Endodermal cell (in vitro differentiated cells): ENCODE measurements around the gene SFMBT2. TPM values are rescaled to one million over a fixed set of nuclear protein-coding genes. Genes with fewer than 3 reads are reported as not detected.

Experiments used
- DNase-seq: peaks from one replicate; pipeline ENCODE4 v3.0.0-alpha.2; 2017
- H3K27ac ChIP-seq: 2 replicates; pipeline ENCODE4 v1.5.1; 2013; ENCODE audit warnings: mild to moderate bottlenecking, low read depth, low read length, moderate library complexity
- H3K27me3 ChIP-seq: 2 replicates; pipeline ENCODE4 v1.6.1; 2013; ENCODE audit warnings: mild to moderate bottlenecking, low read length, moderate library complexity; ENCODE audit not compliant: insufficient read depth, control insufficient read depth, poor library complexity, severe bottlenecking
- H3K36me3 ChIP-seq: 2 replicates; pipeline ENCODE4 v1.7.0; 2013; ENCODE audit warnings: mild to moderate bottlenecking, low read length, moderate library complexity; ENCODE audit not compliant: control insufficient read depth, insufficient read depth
- H3K4me1 ChIP-seq: one replicate; pipeline ENCODE4 v1.7.0; 2013; ENCODE audit warnings: low read length; ENCODE audit not compliant: control insufficient read depth, insufficient read depth
- H3K4me3 ChIP-seq: 2 replicates; pipeline ENCODE4 v1.5.1; 2013; ENCODE audit warnings: mild to moderate bottlenecking, low read length, moderate library complexity
- H3K9ac ChIP-seq: 2 replicates; pipeline ENCODE4 v1.6.1; 2013; ENCODE audit warnings: mild to moderate bottlenecking, low read length, moderate library complexity; ENCODE audit not compliant: poor library complexity, severe bottlenecking; ENCODE audit errors: extremely low read depth
- H3K9me3 ChIP-seq: 2 replicates; pipeline ENCODE4 v1.6.1; 2013; ENCODE audit warnings: mild to moderate bottlenecking, low read length, moderate library complexity; ENCODE audit not compliant: control insufficient read depth
- H3K27ac Mint-ChIP-seq: 2 replicates; pipeline ENCODE4 v1.8.0; 2020; ENCODE audit warnings: mixed read lengths
- H3K27me3 Mint-ChIP-seq: 2 replicates; pipeline ENCODE4 v1.8.0; 2021; ENCODE audit warnings: mild to moderate bottlenecking, mixed read lengths; ENCODE audit not compliant: insufficient read depth
- H3K36me3 Mint-ChIP-seq: 2 replicates; pipeline ENCODE4 v1.8.0; 2020; ENCODE audit warnings: low read depth, mixed read lengths
- H3K4me1 Mint-ChIP-seq: 2 replicates; pipeline ENCODE4 v1.8.0; 2020; ENCODE audit warnings: mixed read lengths
- H3K4me3 Mint-ChIP-seq: 2 replicates; pipeline ENCODE4 v1.8.0; 2020; ENCODE audit warnings: mild to moderate bottlenecking, moderate library complexity, mixed read lengths
- H3K9me3 Mint-ChIP-seq: 2 replicates; pipeline ENCODE4 v1.8.0; 2020; ENCODE audit warnings: mild to moderate bottlenecking, mixed read lengths
- WGBS, 2 experiments: methylation state at CpG; one replicate each; pipeline versions ENCODE4 v1.1.5 to v1.1.7; 2013; ENCODE audit warnings: missing lambda C conversion rate in 2 of 2, mixed read lengths in 1 of 2; ENCODE audit not compliant: insufficient coverage in 1 of 2, insufficient read length in 1 of 2; 5-methylcytosine and 5-hydroxymethylcytosine counted together
- total RNA-seq, 2 donors: library from RNA; stranded (reverse); fragmentation: NEBNext Ultra II Directional in 1 of 2; extraction: Animal tissue kit (Norgen Biotek cat#: 25700) in 1 of 2; gene quantifications; 2 replicates in 1 of 2; 3 replicates in 1 of 2; pipeline ENCODE4 v1.2.1, GENCODE V29; 2021
- TF ChIP-seq, protein P1 (sequence below): fragments of 200-600 bp; sonication (generic); conservative IDR thresholded peaks from 2 replicates; pipeline ENCODE4 v1.5.0; 2021; ENCODE audit warnings: antibody characterized with exemption, mild to moderate bottlenecking

The SFMBT2 gene
- total RNA-seq, 2 donors from 2014 or later: 3.9 to 5.3 TPM

DNA sequence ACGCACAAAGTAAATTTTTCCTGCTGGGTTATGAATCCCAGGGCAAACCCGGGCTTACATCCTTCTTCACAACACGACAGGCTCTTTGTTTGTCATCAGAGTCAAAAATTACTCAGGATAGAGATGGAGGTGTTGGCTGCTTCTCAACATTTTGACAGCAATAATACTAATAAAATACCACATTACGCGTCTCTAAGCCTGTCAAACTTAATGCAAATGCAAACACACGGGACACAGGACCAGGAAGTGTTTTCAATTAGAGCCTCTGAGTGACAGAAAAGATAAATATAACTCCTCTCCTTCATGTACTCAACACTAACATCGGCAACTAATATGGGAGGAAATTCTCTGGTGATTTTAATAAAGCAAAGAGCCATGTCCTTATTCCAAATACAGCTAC lies 128.4 kb downstream of the SFMBT2 start:
- no peaks in the 10 kb centered on the region for H3K27me3 Mint-ChIP-seq
- no peaks in the 10 kb centered on the region for H3K36me3 Mint-ChIP-seq

DNA sequence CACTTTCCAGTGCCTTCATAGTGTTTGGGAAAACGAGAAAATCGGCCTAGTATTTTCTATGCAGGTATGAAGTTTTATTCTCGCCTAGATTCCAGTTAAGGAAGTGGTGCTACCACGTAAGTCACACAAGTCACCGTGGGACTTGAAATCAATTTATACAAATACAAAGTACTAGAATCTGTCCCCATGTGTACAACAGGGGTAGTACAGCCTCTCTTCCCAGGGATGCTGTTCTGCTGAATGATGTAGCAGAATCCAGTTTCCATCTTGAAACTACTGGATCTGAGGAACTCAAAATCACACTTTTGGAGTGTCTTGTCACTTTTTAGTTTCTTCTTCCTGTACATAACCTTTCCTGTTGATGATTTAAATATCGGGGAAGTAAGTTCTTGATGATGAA lies 129.4 kb downstream of the SFMBT2 start:
- Mint-ChIP-seq H3K4me1 (no peaks in the 10 kb centered on the region), H3K36me3 (no peaks in the 10 kb centered on the region), H3K27me3 (no peaks in the 10 kb centered on the region), H3K27ac (no peak overlapping the region), H3K9me3 (no peaks in the 10 kb centered on the region), H3K4me3 (no peak overlapping the region)
- no peak for DNase-seq
- Histone ChIP-seq H3K9ac (no peak overlapping the region), H3K4me3 (no peak overlapping the region), H3K27me3 (no peaks in the 10 kb centered on the region), H3K27ac (no peak overlapping the region), H3K36me3 (no peaks in the 10 kb centered on the region), H3K4me1 (no peaks in the 10 kb centered on the region), H3K9me3 (no peaks in the 10 kb centered on the region)
- TF ChIP-seq, protein P1, sequence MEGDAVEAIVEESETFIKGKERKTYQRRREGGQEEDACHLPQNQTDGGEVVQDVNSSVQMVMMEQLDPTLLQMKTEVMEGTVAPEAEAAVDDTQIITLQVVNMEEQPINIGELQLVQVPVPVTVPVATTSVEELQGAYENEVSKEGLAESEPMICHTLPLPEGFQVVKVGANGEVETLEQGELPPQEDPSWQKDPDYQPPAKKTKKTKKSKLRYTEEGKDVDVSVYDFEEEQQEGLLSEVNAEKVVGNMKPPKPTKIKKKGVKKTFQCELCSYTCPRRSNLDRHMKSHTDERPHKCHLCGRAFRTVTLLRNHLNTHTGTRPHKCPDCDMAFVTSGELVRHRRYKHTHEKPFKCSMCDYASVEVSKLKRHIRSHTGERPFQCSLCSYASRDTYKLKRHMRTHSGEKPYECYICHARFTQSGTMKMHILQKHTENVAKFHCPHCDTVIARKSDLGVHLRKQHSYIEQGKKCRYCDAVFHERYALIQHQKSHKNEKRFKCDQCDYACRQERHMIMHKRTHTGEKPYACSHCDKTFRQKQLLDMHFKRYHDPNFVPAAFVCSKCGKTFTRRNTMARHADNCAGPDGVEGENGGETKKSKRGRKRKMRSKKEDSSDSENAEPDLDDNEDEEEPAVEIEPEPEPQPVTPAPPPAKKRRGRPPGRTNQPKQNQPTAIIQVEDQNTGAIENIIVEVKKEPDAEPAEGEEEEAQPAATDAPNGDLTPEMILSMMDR: peak; percentile 27
- WGBS, 2 experiments: 94 to 96% methylated on average over 4 to 6 of the region's 6 CpGs

More for the DNA sequence above, 128.4 kb downstream of the SFMBT2 start:
- Histone ChIP-seq H3K9me3 (no peaks in the 10 kb centered on the region), H3K4me1 (no peaks in the 10 kb centered on the region), H3K9ac (no peak overlapping the region), H3K36me3 (no peaks in the 10 kb centered on the region), H3K27ac (no peak overlapping the region), H3K27me3 (no peaks in the 10 kb centered on the region), H3K4me3 (no peak overlapping the region)
- Mint-ChIP-seq H3K4me1 (no peaks in the 10 kb centered on the region), H3K4me3 (no peak overlapping the region), H3K27ac (no peak overlapping the region), H3K9me3 (no peaks in the 10 kb centered on the region)
- WGBS, 2 experiments: 94% methylated on average over 7 of the region's 7 CpGs; no CpG with 5 or more reads in 1 of the 2 experiments
- DNase-seq: no peak
- TF ChIP-seq, protein P1: no peak

DNA sequence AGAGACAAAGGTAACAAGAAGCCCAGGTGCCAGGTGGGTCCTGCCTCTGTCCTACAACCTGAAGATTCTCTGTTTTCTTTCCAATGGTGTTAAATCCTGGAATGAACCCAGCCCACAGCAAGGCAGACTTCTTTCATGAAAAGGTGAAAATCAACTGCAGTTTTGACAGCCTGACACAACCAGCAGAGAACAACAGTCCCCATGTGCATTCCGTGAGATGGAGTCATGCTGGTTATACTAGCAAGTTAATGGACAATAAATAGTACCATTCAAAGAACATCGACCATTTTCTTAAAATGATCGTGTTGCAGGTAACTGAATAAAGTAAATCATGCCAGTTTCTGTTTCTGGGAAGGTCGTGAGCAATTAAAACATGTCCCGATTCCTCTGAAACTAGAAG lies 131.5 kb downstream of the SFMBT2 start:
- Mint-ChIP-seq H3K4me1 (no peaks in the 10 kb centered on the region), H3K36me3 (no peaks in the 10 kb centered on the region), H3K4me3 (no peak overlapping the region), H3K27me3 (no peaks in the 10 kb centered on the region), H3K9me3 (no peaks in the 10 kb centered on the region), H3K27ac (no peak overlapping the region)
- H3K27ac ChIP-seq: no peak overlapping the region
- H3K9me3 ChIP-seq: no peaks in the 10 kb centered on the region
- no peaks in the 10 kb centered on the region for H3K36me3 ChIP-seq
- TF ChIP-seq, protein P1: no peak
- no peaks in the 10 kb centered on the region for H3K27me3 ChIP-seq
- no peaks in the 10 kb centered on the region for H3K4me1 ChIP-seq
- H3K9ac ChIP-seq: no peak overlapping the region
- WGBS, 2 experiments: 88 to 92% methylated on average over 5 of the region's 5 CpGs
- H3K4me3 ChIP-seq: no peak overlapping the region
- no peak for DNase-seq
